Subcutaneous adipose tissue (tissue), 4 donors: ENCODE measurements around the gene SERPINB12. TPM values are rescaled to one million over a fixed set of nuclear protein-coding genes. Genes with fewer than 3 reads are reported as not detected.

Source experiments
- CTCF ChIP-seq: fragments of 450-650 bp; IDR thresholded peaks from one replicate; pipeline ENCODE4 v1.5.1; 2016; ENCODE audit warnings: low read depth, mild to moderate bottlenecking, control low read depth, antibody characterized with exemption, moderate library complexity
- total RNA-seq, 4 donors: library from RNA; depleted of rRNA; stranded (reverse); fragments of >200 nt; gene quantifications; one replicate each; pipeline ENCODE4 v1.1.0, GENCODE V29; 2016

SERPINB12 gene
- total RNA-seq, 4 donors from 2014 or later: not detected

- TF ChIP-seq CTCF: no peak
Measured at GRCh38 chr18:63567276-63567675, 25.1 kb downstream of the SERPINB12 start.

GRCh38 chr18:63567825-63568224, 25.7 kb downstream of the SERPINB12 start:
- TF ChIP-seq CTCF: no peak

GRCh38 chr18:63570721-63571120, 28.6 kb downstream of the SERPINB12 start:
- TF ChIP-seq CTCF: no peak

DNA sequence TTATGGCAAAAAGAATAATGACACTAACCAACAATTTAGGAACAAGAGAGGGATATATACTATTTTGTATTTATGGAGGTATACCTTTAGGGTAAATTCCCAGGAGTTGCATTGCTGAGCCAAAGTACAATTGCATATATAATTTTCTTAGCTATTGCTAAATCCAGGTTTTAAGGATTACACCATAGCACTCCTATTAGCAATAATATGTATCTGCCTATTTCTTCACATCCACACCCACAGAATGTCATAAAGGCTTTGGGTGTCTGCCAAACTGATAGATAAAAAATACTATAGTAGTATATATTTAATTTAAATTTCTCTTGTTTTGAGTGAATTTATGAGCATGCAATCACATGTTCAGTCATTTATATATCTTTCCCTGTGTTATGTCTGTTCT, 33.5 kb downstream of the SERPINB12 start:
- TF ChIP-seq CTCF: no peak

DNA sequence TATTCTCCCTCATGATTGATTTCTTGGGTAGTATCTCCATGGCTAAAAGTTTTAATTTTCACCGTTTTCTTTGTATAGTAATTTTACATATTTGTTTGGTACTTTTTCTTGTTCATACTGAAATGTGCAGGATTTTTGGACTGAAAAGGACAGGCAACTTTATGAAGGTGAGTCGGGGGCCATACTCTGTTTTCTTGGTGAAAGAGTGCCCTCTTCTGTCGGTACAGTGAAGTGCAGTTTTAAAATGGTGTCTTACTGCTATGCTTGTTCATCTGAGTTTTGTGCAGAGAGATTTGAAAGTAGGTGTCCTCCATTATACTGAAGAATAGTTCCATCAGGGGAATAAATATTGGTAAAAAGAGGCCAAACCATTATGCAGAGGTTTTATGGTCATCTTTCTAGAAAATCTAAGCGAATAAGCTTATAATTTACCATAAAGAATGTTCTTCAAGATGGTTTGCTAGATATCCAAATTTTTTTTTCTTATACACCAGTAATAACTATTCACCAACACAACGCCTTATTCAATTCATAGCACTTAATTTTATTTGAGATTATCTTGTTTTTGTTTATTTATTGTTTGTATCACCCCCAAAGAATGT, 36.3 kb downstream of the SERPINB12 start:
- no peak for TF ChIP-seq CTCF

DNA sequence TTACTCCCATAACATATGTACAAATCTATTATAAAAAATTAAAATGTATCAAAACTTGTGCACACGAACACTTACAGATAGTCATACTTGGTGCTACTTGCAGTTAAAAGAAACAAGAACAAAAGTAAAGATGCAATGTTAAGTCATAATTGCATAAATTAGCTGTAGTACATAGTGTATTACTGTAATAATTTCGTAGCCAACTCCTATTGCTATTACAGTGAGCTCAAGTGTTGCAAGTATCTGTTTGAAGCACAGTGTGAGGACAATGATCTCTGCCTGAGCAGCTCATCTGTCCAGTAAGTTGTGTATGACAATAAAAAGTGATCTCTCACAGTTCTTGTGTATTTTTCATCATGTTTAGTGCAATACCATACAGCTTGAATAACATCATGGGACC, 37.4 kb downstream of the SERPINB12 start:
- TF ChIP-seq CTCF: no peak

- no peak for TF ChIP-seq CTCF
Measured at GRCh38 chr18:63585988-63586387, 43.8 kb downstream of the SERPINB12 start.

GRCh38 chr18:63586431-63586830, 44.3 kb downstream of the SERPINB12 start:
- no peak for TF ChIP-seq CTCF
